Tibial nerve (tissue), 4 donors: ENCODE measurements around the gene WFS1.

ENCODE experiments used
- EP300 ChIP-seq, 2 donors: sonication (generic); formaldehyde crosslinking; IDR thresholded peaks; one replicate each; pipeline ENCODE4 v1.6.1; 2017; ENCODE audit warnings: antibody characterized with exemption in 2 of 2, mild to moderate bottlenecking in 1 of 2
- TF ChIP-seq, protein P1 (sequence below), 5 experiments: fragments of 200-600 bp in 3 of 5; fragments of 450-650 bp in 2 of 5; sonication (generic) in 3 of 5; IDR thresholded peaks; one replicate each; pipeline ENCODE4 v1.5.1; 2016 to 2019; ENCODE audit warnings: antibody characterized with exemption in 5 of 5, mild to moderate bottlenecking in 3 of 5, moderate library complexity in 2 of 5

- TF ChIP-seq, protein P1, sequence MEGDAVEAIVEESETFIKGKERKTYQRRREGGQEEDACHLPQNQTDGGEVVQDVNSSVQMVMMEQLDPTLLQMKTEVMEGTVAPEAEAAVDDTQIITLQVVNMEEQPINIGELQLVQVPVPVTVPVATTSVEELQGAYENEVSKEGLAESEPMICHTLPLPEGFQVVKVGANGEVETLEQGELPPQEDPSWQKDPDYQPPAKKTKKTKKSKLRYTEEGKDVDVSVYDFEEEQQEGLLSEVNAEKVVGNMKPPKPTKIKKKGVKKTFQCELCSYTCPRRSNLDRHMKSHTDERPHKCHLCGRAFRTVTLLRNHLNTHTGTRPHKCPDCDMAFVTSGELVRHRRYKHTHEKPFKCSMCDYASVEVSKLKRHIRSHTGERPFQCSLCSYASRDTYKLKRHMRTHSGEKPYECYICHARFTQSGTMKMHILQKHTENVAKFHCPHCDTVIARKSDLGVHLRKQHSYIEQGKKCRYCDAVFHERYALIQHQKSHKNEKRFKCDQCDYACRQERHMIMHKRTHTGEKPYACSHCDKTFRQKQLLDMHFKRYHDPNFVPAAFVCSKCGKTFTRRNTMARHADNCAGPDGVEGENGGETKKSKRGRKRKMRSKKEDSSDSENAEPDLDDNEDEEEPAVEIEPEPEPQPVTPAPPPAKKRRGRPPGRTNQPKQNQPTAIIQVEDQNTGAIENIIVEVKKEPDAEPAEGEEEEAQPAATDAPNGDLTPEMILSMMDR (IDR thresholded peaks at IDR 0.05): no peak
- TF ChIP-seq EP300 (IDR thresholded peaks at IDR 0.05): no peak
These were observed 56.2 kb downstream of the WFS1 start for GRCh38 chr4:6325788-6326290.
